Embryonic facial prominence (tissue), 1 donor: ENCODE data around the gene IRGQ.

Source experiments
- DNase-seq: peaks from one replicate; pipeline ENCODE4 v3.0.0-alpha.2; 2016; ENCODE audit errors: extremely low spot score

Gene IRGQ

DNA sequence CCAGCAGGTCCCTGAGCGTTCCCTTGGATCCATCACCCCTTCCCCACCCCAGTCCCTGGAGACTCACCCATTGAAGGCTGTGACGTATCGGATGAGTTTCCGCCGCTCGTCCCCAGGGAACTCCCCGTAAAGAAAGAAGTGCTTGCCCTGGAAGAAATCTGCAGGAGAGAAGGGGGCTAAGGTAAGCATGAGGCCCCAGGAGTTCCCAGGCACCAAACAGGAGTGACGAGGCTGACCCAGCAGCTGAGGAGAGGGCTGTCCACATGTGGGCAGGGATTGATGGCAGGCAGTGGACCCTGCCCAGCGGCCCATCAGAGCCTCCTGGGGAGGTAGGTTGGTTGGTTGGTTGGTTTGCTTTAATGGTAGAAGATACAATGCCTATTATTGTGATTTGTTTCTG is 51.9 kb downstream of the IRGQ start:
- no peak for DNase-seq

- no peak for DNase-seq
Observed at GRCh38 chr19:43541920-43542650, 53.8 kb downstream of the IRGQ start.

DNA sequence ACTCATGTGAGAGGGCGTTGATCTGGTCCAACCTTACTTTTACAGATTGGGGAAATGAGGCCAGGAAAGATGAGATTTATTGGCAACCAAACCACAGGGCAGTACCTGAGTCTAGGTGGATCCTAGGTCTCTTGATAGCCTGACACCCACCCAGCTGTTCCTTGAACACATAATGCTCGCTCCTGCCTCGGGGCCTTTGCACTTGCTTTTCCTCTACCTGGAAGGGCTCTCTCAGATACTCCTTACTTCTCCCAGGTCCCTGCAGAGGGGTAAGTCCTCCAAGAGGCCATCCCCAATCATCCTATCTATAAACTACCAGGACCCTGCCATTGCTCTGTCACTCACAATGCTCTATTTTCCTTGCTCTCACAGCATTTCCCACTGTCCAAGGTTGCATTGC is 55.6 kb downstream of the IRGQ start:
- DNase-seq: no peak

- no peak for DNase-seq
Observed at GRCh38 chr19:43538922-43539321, 57.0 kb downstream of the IRGQ start.

DNA sequence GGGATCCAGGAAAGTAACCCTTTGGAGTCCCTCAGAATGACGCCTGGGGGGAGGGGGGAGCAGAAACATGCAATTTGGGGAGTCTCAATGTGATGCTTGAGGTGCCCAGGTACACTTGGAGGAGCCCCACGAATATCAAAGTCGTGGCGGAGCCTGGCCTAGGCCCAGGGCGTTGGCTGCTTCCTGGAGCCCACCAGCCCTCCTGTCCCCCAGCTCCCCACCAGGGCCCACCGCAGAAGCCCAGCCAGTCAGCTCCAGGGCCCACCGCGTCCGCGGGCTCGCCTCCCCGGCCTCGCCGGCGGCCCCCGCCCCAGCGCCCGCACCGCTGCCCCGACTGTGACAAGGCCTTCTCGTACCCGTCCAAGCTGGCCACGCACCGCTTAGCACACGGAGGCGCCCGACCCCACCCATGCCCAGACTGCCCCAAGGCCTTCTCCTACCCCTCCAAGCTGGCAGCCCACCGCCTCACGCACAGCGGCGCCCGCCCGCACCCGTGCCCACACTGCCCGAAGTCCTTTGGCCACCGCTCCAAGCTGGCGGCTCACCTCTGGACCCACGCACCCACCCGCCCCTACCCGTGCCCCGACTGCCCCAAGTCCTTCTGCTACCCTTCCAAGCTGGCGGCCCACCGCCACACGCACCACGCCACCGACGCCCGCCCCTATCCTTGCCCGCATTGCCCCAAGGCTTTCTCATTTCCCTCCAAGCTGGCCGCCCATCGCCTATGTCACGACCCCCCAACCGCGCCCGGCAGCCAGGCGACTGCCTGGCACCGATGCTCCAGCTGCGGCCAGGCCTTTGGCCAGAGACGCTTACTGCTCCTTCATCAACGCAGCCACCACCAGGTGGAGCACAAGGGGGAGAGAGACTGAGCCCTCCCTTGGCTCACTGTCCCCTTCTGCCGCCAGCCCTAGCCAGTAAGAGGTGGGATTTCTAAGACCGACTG is 60.8 kb downstream of the IRGQ start:
- DNase-seq: no peak
